NOMO-1 treated with dmso at 0.1 percent for 144 hours (cell line): ENCODE results near the gene WT1.

Experiments
- DNase-seq: peaks from one replicate; lab custom pipeline; 2025; ENCODE audit not compliant: unreplicated experiment; lab: John Stamatoyannopoulos, UW

Gene WT1

DNA sequence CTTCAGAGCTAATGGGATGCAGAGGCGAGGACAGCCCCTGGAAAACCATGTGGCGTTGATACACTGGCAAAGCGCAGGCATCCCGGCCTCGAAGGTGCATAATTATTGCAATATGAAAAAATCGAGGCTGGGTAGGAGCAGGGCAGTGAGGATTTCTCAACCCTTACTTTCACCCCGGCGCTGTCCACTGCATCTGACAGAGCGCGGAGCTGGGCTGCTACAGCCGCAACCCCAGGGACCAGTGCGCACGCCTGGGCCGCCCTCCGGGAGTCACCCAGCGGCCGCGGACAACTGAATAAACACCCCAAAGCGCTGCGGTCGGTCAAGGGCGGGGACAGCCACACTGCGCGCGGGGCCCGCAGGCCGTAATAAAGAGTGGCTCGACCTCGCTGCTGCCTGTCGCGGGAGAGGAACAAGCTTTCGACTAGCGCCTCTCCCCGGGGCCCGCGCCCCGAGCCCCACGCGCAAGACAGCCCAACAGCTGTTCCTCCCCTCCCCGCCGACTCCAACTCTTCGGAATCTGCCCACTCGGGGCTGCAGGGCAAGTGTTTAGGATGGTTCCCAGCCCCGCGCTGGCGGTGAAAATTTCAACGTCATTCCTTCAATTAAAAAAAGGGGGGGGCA lies 3.6 kb upstream of the WT1 start:
- no peak for DNase-seq

DNA sequence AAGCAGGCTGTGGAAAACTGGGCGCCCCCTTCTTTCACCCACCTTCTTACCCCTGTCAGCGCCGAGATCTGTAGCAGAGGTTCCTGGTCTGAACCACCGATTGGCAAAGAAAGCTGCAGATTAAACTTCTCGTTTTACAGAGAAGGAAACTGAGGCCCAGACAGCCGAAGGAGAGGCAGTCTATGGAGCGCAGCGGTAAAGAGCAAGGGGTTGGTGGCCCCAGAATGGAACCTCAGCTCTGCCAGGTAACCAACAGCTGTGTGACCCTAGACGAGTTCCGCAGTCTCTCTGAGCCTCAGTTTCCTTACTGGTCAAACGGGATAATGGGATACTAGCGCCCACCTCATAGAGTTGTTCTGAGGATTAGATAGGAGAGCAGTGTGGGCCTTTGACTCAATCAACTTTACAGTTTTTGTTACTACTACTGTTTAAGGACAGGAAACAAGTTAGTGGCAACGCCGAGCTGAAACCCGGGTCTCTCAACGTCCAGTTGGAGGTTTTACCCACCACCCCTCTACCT lies 3.1 kb upstream of the WT1 start:
- no peak for DNase-seq

DNA sequence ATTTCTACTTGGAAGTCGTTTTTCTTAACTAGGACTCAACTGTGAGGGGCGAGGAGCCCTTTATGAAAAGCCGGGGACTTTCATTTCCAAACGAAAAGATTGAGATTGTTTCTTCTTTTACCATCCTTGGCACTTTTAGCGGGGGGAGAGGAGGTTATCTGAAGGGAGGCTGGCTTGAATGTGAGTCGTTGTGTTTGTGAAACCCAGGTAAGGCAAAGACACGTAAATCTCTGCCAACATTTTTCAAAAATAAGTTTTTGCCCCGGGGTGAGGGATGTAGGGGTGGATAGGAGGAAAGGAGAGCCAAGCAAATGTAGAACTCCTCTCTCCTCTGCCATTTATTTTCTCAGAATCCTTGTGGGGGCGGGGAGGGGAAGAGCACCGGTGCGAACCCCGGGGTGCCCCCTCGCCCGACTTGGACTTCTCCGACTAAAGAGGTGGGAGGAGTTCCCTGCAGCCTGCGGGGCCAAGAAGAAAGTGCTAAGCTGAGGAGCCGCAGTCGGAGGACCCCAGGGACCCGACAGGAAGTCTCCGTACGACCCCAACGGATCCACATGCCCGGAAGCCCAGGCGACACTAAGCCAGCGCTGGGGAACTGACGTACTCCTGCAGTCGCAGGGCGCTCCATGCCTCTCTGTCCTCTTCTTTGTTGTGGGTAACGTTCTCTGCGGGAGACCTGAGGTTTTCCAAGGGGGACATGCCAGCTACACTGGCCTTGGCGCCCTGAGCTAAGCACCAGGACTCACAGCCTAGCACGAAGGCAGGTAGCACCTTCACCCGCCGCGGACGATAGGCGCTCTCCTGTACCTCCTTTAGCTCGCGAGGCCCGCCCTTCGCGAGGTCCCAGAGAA lies 2.4 kb upstream of the WT1 start:
- no peak for DNase-seq

- no peak for DNase-seq
Observed at GRCh38 chr11:32436751-32437494, 1.6 kb upstream of the WT1 start.

DNA sequence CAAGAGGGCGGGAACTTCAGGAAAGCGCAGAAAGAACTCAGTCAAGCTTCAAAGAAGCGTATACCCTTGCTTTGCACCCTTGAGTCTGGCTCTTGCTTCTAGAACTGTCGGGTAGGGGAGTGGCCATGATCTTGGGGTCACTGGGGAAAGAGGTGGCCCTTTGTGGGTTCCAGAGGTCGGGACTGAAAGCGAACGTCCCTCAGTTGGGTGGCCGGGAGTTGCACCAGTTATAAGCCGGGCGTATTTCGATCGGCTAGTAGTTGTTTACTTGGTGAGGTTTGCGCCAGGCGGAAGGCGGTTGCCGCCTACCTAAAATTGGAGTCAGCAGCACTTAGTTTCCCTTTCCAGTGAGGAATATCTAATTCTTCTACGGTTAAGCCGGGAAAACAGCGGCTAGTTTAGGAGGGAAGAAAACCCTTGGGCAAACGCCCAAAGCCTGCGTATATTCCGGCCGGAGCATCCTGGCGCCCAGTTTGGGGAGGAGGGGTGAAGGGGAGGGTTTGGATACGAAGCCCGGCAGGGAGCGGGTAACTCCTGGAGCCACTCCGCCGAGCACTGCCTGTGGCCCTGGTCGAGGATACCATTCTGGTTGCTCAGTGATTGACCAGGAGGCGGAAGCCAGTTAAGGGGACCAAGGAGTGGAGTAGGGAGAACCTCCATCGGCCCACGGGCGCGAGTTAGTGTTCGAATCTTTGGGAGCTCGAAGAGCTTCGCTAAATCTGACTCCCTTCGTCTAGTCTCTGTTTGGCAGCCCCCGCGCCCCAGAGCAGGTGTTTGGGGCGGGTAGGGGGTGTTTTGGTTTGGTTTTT lies 807 bp upstream of the WT1 start:
- no peak for DNase-seq

GRCh38 chr11:32435152-32435480 lies 223 bp downstream of the WT1 start:
- no peak for DNase-seq

DNA sequence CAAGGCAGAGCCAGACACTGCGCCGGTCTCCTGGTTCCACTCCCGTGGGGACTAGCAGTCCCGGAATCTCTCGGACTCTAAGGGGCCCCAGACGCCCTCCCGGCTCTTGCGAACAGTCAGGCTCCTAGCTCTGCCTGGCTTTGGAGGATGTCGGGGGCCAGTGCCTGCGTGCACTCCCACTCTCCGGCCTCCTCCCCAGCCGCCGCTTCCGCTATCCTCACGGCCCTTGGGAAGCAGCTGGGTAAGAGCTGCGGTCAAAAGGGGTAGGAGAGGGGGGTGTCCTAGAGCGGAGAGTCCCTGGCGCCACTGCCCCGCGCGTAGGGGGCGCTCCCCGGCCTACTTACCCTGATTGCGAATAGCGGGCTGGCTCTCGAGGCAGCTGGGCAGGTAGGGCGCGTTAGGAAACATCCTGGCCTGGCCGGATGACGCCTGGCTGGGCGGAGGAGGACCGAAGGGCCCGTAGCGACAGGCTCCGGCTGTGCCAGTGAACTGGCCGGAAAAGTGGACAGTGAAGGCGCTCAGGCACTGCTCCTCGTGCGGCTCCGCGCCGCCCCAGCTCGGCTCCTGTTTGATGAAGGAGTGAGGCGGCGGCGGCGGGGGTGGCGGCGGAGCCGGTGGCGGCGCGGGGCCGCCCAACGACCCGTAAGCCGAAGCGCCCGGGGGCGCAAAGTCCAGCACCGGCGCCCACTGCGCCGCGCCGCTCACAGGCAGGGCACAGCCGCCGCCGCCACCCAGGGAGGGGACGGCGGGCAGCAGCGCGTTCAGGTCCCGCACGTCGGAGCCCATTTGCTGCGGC lies 785 bp downstream of the WT1 start:
- no peak for DNase-seq

DNA sequence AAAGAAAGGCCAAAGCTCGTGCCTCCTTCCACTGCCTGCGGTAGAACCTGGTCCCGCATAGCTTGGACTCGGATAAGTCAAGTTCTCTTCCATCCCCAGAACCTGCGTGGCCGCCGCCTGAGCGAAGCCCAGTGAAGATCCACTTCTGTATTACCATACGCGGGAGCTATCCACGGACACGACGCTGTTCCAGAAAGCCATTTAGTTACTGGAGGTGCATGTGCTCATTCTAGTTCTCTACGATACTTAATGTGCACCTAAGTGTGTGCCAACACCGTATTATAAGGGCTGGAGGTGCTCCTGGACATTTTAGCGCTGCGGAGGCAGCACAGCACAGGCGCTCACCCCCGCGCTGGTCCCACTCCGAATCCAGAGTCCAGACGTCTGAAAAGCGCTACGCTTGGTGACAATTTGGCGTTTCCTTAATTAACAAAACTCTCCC lies 1.4 kb downstream of the WT1 start:
- DNase-seq: no peak

DNA sequence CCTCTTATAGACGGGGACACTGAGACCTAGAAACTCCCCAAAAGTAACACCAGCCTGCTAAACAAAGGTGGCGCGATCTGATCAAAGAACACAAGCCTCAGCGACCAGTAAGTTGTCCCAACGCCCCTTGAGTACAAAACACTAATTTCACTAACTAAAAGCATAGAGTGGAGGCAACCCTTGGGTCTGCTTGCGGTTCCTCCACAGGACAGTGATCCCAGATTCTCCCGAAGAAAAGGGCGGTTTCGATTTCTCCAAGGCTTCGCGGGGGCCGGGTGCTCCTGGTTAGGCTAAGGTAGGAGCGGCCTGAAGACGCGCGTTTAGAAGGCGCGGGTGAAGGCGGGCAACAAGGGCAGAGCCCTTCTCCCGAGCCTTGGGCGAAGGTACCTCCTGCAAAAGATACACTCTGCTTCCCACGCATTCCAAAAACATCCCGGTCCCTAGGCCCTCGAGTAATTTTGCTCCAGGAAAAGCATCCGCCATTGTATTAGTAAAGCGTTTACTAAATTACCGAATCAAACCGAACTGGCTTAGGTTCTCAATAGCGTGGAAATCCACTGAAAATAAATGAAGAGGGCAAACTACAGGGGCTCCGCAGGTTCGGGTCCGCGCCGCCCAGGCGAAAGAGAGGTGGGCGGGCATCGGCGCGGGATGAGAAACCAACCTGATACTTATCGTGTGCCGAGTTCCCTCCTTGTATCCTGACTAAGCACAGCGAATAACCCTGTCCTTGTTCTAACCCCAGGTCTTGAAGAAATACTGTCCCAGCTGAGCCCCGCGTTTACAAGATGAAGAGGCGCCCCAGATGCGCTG lies 2.0 kb downstream of the WT1 start:
- no peak for DNase-seq

- DNase-seq: no peak
Observed at GRCh38 chr11:32432565-32432964, 2.8 kb downstream of the WT1 start.

GRCh38 chr11:32430568-32431381 lies 4.6 kb downstream of the WT1 start:
- DNase-seq: no peak

DNA sequence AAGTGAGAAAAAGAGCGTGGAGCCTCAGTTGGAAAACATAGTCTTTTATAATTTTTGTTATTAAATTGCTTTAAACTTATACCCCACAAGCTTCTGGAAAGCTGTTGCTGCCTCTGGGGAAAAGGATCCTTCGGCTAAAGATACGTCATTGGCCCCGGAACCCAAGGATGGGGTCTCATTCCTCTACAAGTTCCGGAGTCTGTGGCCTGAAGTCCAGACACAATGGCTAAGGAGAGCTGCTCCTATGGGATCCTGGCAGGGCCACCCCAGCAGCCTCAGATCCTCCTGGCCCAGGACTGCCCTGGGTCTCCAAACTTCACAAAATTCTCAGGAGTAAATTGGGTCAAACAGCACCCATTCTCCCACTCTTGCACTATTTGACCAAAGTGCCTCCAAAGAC lies 5.9 kb downstream of the WT1 start:
- DNase-seq: no peak

DNA sequence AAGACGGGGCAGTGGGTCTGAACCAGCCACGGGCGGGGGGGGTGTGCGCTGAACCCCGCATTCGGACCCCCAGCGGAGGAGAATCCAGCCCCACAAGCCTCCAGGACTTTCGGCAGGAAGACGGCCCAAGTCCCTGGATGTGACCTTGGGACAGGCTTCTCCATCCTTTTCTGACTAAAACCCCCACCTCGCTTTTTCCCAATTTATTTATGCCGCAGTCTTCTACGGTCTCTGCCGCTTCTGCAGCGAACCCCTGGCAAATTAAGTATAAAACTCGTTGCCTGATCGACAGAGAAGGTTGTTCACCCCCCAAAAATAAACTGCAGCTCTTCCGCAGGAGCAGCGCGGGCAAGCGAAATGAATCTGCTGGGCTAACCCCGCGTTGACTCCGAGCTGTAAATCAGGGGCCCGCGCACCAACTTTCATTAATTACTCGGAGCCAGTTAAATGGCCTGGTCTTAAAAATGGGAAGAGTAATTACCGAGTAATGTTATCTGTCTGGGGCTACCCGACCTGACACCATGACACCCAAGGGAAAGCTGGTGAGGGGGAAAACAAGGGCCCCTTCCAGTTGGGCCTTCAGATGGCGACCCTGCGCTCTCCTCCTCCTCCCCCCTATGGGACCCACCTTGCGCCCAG lies 6.6 kb downstream of the WT1 start:
- no peak for DNase-seq

- no peak for DNase-seq
Observed at GRCh38 chr11:32427935-32428664, 7.2 kb downstream of the WT1 start.

- DNase-seq: no peak
Observed at GRCh38 chr11:32427616-32427934, 7.8 kb downstream of the WT1 start.

DNA sequence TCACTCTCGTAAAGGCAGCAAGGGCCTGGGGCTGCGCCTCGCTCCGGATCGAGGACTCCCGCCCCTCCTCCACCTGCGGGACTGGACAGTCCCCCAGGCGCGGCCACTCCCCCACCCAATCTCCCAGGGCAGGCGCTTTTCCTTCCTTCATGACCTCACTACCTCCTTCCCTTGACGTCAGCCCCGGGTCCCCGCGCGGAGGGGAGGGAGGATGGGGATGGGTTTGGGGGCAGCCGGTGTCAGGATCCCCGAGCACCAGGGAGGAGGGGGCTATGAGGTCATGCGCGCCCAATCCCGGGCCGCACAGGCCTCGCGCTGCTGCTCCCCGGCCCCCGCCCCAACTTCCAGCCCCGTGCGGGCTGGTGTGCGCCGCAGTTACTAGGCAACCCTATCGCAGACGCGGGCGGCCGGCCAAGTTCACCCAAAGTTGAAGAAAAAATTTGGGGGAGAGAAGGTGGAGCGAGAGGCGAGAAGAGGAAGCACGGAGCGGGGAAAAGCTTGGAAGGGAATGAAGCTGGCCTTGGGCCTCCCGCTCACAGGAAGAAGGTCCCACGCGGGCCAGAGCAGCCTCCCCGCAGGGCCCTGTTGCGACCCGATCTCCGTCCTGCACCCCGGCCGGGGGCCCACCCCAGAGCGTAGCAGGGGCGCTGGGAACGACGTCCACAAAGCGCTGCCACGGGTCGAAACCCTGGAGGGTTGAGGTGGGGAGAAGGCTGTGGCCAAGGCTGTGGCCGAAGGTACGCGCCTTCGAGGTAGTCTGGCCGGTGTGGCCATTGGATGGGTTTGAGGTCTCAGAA lies 8.3 kb downstream of the WT1 start:
- no peak for DNase-seq

DNA sequence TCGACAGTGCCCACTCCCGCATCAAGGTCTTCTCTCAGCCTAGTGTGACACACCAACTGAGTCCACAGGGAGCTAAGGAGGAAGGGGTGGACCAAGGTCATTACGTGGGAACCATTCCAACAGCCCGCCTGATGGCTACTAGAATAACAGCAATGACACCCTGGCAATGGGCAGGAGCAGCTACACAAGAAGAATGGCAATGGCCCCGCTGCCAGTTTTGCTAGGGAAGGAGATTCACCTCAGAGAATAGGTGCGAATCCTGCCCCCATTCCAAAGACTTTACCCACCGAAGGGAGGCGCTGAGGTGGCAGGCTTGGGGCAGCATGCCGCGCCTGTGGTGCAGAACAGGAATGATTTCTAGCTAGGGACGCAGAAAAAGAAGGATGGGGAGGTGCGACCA lies 9.1 kb downstream of the WT1 start:
- no peak for DNase-seq
